Endothelial cell (in vitro differentiated cells): Measurements from ENCODE around the gene NCAM2. TPM values are rescaled to one million over a fixed set of nuclear protein-coding genes. Genes with fewer than 3 reads are reported as not detected.
A peak's percentile ranks its signal among the peaks of the same experiment; 100 is the strongest.

ENCODE experiments used
- DNase-seq: peaks from one replicate; pipeline ENCODE4 v3.0.0; 2021; ENCODE audit warnings: low spot score
- H3K27ac Mint-ChIP-seq: one replicate; pipeline ENCODE4 v1.8.0; 2021; ENCODE audit warnings: mixed read lengths, inconsistent platforms; ENCODE audit not compliant: unreplicated experiment
- H3K27me3 Mint-ChIP-seq: one replicate; pipeline ENCODE4 v1.8.0; 2021; ENCODE audit warnings: mild to moderate bottlenecking, moderate library complexity, mixed read lengths, inconsistent platforms; ENCODE audit not compliant: unreplicated experiment
- H3K36me3 Mint-ChIP-seq: one replicate; pipeline ENCODE4 v1.8.0; 2021; ENCODE audit warnings: mild to moderate bottlenecking, low read depth, mixed read lengths, inconsistent platforms; ENCODE audit not compliant: unreplicated experiment
- H3K4me1 Mint-ChIP-seq: one replicate; pipeline ENCODE4 v1.8.0; 2021; ENCODE audit warnings: mild to moderate bottlenecking, mixed read lengths, inconsistent platforms; ENCODE audit not compliant: unreplicated experiment
- H3K4me3 Mint-ChIP-seq: one replicate; pipeline ENCODE4 v1.8.0; 2021; ENCODE audit warnings: mild to moderate bottlenecking, mixed read lengths, inconsistent platforms; ENCODE audit not compliant: unreplicated experiment
- H3K9me3 Mint-ChIP-seq: one replicate; pipeline ENCODE4 v1.8.0; 2021; ENCODE audit warnings: mixed read lengths, inconsistent platforms; ENCODE audit not compliant: unreplicated experiment
- CTCF ChIP-seq: fragments of 200-600 bp; sonication (generic); IDR thresholded peaks from one replicate; pipeline ENCODE4 v1.5.0; 2021; ENCODE audit warnings: antibody characterized with exemption; ENCODE audit not compliant: unreplicated experiment
- total RNA-seq: library from RNA; stranded (reverse); fragmentation: NEBNext Ultra II Directional; extraction: Animal tissue kit (Norgen Biotek cat#: 25700); gene quantifications from one replicate; pipeline ENCODE4 v1.2.1, GENCODE V29; 2021; ENCODE audit not compliant: unreplicated experiment

The NCAM2 gene
- total RNA-seq, 1 donor from 2014 or later: 0.64 TPM

GRCh38 chr21:20998886-20999285 is 677 bp downstream of the NCAM2 start:
- Mint-ChIP-seq H3K4me1 (no peaks in the 10 kb centered on the region), H3K9me3 (no peaks in the 10 kb centered on the region), H3K4me3 (peak overlapping the region; percentile 90), H3K27ac (no peak overlapping the region), H3K36me3 (no peaks in the 10 kb centered on the region), H3K27me3 (peaks cover 4% of the 10 kb centered on the region)
- no peak for DNase-seq
- no peak for TF ChIP-seq CTCF

GRCh38 chr21:20999659-21000058 is 1.4 kb downstream of the NCAM2 start:
- Mint-ChIP-seq H3K4me3 (no peak overlapping the region), H3K27me3 (peaks cover 4% of the 10 kb centered on the region), H3K9me3 (no peaks in the 10 kb centered on the region), H3K4me1 (no peaks in the 10 kb centered on the region), H3K27ac (no peak overlapping the region), H3K36me3 (no peaks in the 10 kb centered on the region)
- TF ChIP-seq CTCF: peak; percentile 87
- DNase-seq: peak; percentile 62

GRCh38 chr21:21000591-21001175 is 2.5 kb downstream of the NCAM2 start:
- Mint-ChIP-seq H3K27me3 (peaks cover 4% of the 10 kb centered on the region), H3K9me3 (no peaks in the 10 kb centered on the region), H3K4me1 (no peaks in the 10 kb centered on the region), H3K27ac (no peak overlapping the region), H3K4me3 (no peak overlapping the region), H3K36me3 (no peaks in the 10 kb centered on the region)
- TF ChIP-seq CTCF: no peak
- DNase-seq: no peak

GRCh38 chr21:21001591-21002100 is 3.4 kb downstream of the NCAM2 start:
- Mint-ChIP-seq H3K9me3 (no peaks in the 10 kb centered on the region), H3K4me3 (no peak overlapping the region), H3K27ac (no peak overlapping the region), H3K36me3 (no peaks in the 10 kb centered on the region), H3K4me1 (no peaks in the 10 kb centered on the region), H3K27me3 (peaks cover 4% of the 10 kb centered on the region)
- no peak for TF ChIP-seq CTCF
- no peak for DNase-seq

- TF ChIP-seq CTCF: no peak
- Mint-ChIP-seq H3K27me3 (no peaks in the 10 kb centered on the region), H3K27ac (no peak overlapping the region)
These were observed 3.9 kb downstream of the NCAM2 start for GRCh38 chr21:21002153-21002552.

More at GRCh38 chr21:21002153-21002552, 3.9 kb downstream of the NCAM2 start:
- no peak overlapping the region for H3K4me3 Mint-ChIP-seq
- DNase-seq: no peak
- no peaks in the 10 kb centered on the region for H3K4me1 Mint-ChIP-seq
- no peaks in the 10 kb centered on the region for H3K36me3 Mint-ChIP-seq
- H3K9me3 Mint-ChIP-seq: no peaks in the 10 kb centered on the region
